RPMI8226 (cell line): ENCODE results near the gene NEK11.
"Not testable (repeated sequence)": the region's sequence is repeated elsewhere in the genome, so short reads cannot be mapped to it uniquely, and the experiment has no call there.

Experiments
- DNase-seq: peaks from one replicate; pipeline ENCODE4 v3.0.0-alpha.2; 2015

Gene NEK11

DNA sequence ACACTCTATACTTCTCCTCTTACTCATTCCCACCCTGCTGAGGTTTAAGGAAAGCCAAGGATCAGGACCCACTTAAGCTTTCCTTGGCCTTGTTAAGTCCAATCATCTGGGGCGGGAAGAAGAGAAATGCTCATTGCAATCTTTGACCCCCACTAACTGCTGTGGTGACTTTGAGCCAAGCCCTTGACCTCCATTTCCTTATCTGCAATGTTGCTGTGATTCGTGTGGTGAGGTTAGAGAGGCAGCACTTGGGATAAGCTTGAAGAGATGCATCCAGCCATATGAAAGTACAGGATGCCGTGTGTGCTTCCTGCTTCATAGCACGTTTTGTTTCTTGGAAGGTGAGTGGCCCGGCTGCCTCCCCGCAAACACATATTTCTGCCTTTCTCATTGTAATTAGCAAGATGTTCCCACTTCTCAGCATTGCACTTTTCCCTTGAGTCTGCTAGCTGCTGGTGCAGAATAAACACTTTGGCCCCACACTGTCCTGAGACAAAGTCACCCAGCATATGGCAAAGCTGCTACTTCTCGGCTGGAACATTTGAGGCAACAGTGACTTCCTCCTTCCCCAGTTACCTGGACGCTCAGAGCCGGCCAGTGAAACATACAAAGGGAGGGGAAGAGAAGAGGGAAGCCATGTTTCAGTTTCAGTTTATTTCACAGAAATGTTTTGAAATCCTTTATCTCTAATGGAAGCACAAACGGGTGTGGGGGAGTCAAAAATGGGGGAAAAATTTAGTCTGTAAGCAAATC is 344.4 kb downstream of the NEK11 start:
- DNase-seq, result peak; percentile 49

DNA sequence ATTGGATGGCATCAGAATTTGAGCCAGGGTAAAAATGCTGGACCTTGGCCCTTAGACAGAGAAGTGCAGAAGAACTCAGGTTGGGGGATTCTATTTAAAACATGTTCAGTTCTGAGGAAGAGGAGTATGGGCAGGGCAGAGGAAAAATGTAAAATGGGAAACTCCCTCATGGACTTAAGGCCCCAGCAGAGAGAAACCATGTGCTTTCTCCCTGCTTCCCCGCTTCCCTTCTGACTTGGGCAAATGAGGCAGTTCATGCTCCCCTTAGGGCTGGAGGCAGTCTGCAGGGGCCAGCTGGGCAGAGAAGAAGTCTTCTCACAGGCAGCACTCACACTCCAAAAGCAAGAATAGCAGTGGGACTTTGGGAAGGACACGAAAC is 345.0 kb downstream of the NEK11 start:
- DNase-seq, result no peak

DNA sequence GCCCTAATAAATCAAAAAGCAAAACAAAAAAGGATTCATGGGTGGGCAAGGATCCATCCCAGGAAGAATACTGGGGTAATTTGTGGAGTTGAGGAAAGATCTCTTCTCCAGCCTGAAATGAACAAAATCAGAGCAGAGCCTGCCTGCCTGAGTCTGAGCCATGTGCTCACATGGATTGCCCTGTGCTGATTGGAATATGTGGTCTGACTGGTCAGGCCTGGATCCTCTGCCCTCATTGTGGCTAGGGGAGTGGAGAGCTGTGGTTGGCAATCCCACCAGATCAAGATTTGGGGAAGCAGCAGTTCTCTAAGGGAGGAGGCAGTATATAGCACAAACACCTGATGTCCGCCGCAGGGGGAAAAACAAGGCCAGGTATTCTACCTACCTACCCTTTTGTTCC is 348.1 kb downstream of the NEK11 start:
- DNase-seq, result no peak

DNA sequence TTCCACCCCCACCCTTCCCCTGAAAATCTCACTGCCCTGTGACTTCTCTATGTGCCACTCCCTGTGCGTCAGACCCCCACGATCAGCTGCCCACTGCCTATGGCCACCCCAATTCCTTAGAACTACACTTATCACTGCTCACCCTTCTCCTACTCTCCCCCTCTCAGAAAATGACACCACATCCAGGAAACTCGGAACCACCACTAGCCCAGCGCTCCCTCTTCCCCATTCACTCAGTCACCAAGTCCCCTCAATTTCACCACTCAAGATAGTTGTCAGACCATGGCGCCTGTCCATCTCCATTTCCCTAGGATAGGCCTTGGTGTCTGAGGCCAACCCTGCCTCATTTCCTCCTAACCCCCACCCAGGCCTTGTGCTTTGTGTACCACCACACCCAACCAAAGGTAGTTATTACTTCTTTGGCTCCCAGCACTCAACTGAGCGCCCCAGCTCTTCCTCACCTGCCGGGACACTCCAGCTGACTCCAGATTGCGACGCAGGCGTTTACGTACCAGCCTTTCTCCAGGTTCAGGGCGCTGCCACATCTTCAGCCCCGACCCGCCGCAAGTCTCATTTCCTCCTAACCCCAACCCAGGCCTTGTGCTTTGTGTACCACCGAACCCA is 354.3 kb downstream of the NEK11 start:
- DNase-seq, result not testable (repeated sequence)

DNA sequence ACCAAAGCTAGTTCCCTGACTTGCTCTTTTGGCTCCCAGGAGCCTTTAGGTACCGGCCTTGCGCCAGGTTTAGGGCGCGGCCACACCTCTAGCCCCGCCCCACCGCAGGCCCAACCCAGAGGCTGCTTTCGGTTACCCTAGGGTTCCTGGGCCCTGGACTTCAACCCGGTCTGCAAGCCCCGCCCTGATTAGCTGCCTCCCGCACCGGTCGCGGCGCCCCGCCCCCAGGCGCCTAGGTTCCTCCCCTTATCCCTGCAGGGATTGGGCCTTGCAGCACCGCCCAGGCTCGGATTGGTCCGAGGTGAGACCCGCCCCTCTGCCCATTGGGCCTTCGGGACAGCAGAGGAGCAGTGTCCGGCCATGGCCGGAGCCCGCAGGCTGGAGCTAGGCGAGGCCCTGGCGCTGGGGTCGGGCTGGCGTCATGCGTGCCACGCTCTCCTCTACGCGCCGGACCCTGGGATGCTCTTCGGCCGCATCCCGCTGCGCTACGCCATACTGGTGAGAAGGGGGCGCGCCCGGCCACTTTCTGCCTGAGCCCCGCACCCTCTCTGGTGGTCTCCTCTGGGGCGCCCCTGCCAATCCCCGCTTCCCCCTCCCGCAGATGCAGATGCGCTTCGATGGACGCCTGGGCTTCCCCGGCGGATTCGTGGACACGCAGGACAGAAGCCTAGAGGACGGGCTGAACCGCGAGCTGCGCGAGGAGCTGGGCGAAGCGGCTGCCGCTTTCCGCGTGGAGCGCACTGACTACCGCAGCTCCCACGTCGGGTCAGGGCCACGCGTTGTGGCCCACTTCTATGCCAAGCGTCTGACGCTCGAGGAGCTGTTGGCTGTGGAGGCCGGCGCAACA is 355.0 kb downstream of the NEK11 start, which contains the start of gene NUDT16:
NUDT16 (plus strand) TSS at position 330 of the 847 bp plus-strand sequence; CDS start at position 361, 31 bp downstream.
- DNase-seq, result peak; percentile 99

DNA sequence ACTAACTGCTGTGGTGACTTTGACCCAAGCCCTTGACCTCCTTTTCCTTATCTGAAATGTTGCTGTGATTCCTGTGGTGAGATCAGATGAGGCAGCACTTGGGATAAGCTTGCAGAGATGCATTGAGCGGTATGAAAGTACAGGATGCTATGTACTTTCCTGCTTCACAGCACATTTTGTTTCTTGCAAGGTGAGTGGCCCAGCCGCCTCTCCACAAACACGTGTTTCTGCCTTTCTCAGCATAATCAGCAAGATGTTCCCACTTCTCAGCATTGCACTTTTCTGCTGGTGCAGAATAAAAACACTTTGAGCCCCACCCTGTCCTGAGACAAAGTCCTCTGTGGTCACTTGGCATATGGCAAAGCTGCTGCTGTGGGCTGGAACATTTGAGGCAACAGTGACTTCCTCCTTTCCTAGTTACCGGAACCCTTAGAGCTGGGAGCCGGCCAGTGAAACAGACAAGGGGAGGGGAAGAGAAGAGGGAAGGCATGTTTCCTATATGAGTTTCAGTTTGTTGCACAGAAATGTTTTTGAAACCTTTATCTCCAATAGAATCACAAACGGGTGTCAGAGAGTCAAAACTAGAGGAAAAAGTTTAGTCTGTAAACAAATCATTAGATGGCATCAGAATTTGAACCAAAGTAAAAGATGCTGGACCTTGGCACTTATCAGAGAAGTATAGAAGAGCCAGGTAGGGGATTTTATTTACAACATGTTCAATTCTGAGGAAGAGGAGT is 359.9 kb downstream of the NEK11 start:
- DNase-seq, result peak; percentile 93

DNA sequence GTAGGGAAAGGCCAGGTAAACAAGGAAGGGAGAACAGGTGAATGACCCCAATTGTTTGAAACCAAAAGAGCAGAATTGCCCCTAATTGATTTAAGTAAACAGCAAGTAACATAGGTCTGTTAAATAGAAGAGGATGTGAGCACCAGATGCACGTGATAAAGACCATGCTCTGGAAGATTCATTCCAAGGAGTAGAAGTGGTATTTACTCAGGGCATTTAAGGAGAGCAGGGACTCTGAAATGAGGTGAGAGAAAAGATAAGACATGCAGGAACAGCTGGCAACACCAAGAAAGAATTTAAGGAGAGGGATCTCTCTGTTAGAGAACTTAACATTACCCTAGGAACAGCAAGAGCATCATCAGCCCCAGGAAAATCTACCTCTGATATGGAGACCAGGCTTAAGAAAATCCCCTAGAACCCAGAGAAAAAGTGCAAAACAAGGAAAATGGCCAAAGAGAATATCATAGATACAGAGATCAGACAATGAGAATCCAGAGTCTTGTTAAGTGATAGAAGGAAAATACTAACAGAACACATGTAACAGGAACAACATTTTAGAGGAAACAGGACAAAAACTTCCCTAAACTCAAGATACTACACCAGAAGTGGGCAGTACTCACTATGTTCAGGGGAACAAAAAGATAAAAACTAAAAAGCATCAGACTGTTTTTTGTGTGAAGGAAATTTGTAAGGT is 361.3 kb downstream of the NEK11 start:
- no peak for DNase-seq

DNA sequence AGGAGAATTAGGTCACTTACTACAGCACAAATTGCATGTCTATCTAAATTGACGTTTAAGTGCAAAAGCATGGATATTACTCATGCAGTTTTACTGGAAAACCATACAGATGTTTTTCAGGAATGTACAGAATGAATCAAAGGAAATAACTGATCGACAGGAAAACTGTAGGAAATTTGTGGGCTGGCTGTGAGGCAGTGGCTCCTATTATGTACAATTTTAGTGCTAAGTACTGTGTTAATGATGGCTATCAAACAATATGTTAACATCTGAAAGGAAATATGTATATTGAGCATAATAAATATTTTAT is 361.8 kb downstream of the NEK11 start:
- no peak for DNase-seq

DNA sequence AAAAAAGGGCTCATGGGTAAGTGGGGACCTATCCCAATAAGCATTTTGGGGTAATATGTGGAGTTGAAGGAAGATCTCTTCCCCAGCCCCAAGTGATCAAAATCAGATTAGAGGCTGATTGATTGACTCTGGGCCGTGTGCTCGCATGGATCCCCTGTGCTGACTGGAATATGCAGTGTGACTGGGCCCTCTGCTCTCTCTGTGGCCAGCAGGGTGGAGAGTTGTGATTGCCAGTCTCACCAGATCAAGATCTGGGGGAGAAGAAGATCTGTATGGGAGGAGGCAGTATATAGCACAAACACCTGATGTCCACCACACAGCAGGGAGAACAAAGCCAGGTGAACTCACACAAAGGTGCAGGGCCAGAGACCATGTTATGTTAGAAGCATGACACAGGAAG is 363.7 kb downstream of the NEK11 start:
- no peak for DNase-seq

DNA sequence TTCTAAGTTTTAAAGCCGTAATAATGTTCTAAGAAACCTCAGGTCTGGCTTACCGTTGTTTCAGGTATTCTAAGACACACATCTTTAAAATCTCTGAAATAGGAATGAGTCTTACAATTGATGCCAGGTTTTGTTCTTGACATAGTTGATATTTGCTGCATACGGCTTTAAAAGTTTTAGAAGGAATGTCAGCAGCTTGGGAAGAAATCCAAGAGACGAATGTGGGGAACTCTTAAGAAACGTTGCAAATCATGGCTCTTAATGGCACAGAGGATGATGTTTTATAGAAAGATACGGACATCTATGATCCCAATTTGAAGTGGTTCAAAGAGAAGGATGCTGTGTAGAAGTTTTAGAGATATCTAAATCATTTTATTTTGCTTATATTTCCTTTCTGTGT is 366.4 kb downstream of the NEK11 start:
- no peak for DNase-seq

DNA sequence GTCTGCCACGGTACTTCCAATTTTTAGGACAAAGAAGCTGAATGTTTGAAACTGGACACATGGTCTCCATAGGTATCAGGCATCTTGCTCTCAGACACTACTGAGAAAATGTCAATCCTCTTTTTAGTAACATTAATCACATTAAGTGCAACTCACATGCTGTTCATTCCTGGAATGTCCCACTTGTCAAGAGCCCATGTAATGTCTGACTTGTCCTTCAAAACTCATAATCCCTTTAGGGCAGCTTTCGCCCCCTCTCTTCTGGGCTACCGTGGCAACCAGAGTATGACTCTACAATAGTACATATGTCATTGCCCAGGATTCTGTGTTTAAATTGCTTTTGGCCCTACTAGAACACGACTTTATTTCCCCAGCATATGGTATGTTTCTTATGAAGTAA is 367.2 kb downstream of the NEK11 start:
- no peak for DNase-seq

DNA sequence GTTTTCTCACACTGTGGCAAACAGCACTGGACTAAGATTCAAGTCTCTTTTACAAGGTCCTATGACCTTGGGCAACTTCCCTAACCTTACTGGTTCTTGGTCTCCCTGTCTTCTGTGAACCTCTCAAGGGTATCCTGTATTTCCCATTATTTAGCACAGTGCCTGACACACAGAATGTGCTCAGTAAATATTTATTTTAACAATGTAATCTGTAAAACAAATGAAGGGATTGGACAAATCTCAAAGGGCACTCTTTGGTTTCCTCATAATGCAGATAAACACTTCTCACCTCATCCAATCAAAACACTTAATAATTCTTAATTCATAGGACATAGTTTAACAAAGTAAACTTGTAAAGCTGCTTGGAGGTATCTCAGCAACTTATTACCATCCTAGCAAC is 367.7 kb downstream of the NEK11 start:
- no peak for DNase-seq

DNA sequence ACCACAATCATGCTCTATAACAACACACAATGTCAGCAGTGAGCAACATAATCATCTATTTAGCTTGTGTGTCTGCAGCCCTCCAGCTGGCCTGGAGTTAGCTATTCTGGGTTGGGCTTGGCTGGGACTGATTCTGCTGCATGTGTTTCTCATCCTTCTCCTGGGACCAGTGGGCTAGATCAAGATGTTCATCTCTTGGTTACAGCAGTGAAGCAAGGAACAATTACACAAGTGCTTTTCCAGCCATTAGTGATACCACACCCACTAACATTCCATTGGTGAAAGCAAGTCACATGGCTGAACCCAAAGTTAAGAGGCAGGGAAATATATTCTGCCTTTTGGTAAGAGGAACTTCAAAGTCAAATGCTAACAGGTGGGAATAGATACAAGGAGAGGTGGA is 369.5 kb downstream of the NEK11 start:
- DNase-seq, result no peak

DNA sequence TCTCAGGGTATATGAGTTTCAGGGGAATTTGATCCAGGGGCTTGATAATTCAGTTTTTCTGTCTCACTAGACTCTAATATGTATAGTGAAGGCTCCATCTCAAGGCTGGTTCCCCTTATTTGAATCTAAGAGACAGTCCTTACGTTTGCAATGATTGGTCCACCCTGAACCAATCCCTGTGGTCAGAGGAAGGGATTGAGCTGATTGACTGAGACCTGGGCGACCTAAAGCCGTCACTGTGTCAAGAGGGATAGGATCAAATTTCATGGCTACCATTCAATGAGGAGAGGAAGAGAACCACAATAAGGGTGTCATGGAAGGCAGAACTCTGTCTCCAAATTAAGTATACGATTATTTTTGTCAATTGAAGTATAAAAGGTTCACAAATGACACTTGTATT is 371.2 kb downstream of the NEK11 start:
- no peak for DNase-seq
